AG10803 (cell line): ENCODE results near the gene DLGAP1.

Experiments used
- DNase-seq: peaks from one replicate; pipeline ENCODE4 v3.0.0; 2010; ENCODE audit warnings: low read depth
- H3K4me3 ChIP-seq: 2 replicates; pipeline ENCODE4 v1.5.1; 2011; ENCODE audit warnings: mild to moderate bottlenecking, low read length, control low read depth
- CTCF ChIP-seq: conservative IDR thresholded peaks from 2 replicates; pipeline ENCODE4 v1.5.1; 2011; ENCODE audit warnings: mild to moderate bottlenecking, low read length, control low read depth, inconsistent platforms

Gene DLGAP1

GRCh38 chr18:4394700-4395099 lies 60.4 kb downstream of the DLGAP1 start:
- no peak for TF ChIP-seq CTCF
- H3K4me3 ChIP-seq: no peak overlapping the region
- no peak for DNase-seq

GRCh38 chr18:4391859-4392258 lies 63.2 kb downstream of the DLGAP1 start:
- no peak overlapping the region for H3K4me3 ChIP-seq
- DNase-seq: no peak
- no peak for TF ChIP-seq CTCF

- H3K4me3 ChIP-seq: no peak overlapping the region
- no peak for DNase-seq
- TF ChIP-seq CTCF: no peak
Observed at GRCh38 chr18:4385876-4386275, 69.2 kb downstream of the DLGAP1 start.

GRCh38 chr18:4384932-4385331 lies 70.2 kb downstream of the DLGAP1 start:
- no peak for DNase-seq
- TF ChIP-seq CTCF: no peak
- no peak overlapping the region for H3K4me3 ChIP-seq

- H3K4me3 ChIP-seq: no peak overlapping the region
- no peak for DNase-seq
- no peak for TF ChIP-seq CTCF
Observed at GRCh38 chr18:4374564-4374963, 80.5 kb downstream of the DLGAP1 start.

- no peak for DNase-seq
- no peak for TF ChIP-seq CTCF
- no peak overlapping the region for H3K4me3 ChIP-seq
Observed at GRCh38 chr18:4369705-4370104, 85.4 kb downstream of the DLGAP1 start.

- TF ChIP-seq CTCF: no peak
- no peak for DNase-seq
Observed at GRCh38 chr18:4360221-4360715, 94.8 kb downstream of the DLGAP1 start.

More at GRCh38 chr18:4360221-4360715, 94.8 kb downstream of the DLGAP1 start:
- no peak overlapping the region for H3K4me3 ChIP-seq
